Measurements from ENCODE around the gene PPP1R14B.
A peak's percentile ranks its signal among the peaks of the same experiment; 100 is the strongest.
"Not testable (repeated sequence)": the region's sequence is repeated elsewhere in the genome, so short reads cannot be mapped to it uniquely, and the experiment has no call there.

PPP1R14B gene

DNA sequence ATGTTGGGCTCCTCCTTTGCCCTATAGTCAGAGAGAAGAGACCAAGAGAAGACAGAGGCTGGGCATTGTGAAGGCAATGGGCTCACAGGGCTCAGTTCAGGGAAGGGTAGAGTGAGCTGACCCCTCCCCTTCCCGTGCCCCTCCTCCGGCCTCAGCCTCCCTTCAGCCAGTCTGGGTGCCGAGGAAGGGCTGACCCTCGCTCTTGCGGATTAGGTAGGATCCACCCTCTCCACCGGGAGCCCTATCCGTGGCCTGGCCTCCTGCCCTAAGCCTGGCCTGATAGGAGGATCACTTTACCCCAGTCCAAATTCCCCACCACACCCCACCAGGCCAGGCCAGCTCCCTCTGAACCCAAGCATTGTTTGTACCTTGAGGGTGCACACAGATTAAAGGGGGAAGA lies 1.8 kb upstream of the PPP1R14B start:
- H3K4me3 ChIP-seq (ENCODE audit: low read length): no peak overlapping the region

DNA sequence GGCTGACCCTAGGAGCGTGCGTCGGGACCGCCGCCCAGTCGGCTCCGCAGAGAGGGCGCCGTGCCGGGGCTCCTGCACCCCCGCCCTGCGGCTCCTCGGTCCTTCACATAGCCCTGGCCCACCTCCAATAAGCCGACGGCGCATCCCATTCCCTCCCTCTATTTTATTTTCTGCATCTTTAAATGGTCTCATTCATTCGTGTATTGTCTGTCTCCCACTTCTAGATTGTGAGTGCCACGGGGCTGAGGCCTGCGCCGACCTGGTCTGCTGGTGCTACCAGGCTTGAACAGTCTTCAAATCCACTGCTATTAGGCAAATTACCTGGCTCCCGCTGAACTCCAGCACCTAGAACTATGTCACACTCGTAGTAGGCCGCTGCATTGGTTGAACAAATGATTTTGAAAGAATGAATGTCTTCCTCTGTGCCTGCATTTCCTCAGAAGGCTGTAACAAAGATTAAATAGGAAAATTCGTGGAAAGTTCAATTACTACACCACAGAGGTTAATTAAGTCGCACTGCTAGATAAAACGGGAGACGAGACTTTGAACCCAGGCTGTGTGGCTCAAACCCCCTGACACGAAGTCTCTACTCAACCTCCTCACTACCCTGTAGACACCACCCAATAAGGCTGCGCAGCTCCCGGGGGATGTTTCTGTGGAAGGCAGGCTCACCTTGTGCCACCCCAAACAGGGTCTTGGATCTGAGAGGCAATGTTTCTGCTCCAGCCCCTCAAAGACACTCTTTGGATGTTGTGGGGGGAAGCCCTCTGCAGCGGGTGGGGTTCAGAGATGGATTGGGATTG lies 1.2 kb upstream of the PPP1R14B start:
- peak overlapping the region; percentile 89 for H3K4me3 ChIP-seq (ENCODE audit: low read length)
- TF ChIP-seq, protein P1, sequence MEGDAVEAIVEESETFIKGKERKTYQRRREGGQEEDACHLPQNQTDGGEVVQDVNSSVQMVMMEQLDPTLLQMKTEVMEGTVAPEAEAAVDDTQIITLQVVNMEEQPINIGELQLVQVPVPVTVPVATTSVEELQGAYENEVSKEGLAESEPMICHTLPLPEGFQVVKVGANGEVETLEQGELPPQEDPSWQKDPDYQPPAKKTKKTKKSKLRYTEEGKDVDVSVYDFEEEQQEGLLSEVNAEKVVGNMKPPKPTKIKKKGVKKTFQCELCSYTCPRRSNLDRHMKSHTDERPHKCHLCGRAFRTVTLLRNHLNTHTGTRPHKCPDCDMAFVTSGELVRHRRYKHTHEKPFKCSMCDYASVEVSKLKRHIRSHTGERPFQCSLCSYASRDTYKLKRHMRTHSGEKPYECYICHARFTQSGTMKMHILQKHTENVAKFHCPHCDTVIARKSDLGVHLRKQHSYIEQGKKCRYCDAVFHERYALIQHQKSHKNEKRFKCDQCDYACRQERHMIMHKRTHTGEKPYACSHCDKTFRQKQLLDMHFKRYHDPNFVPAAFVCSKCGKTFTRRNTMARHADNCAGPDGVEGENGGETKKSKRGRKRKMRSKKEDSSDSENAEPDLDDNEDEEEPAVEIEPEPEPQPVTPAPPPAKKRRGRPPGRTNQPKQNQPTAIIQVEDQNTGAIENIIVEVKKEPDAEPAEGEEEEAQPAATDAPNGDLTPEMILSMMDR (conservative IDR thresholded peaks at IDR 0.05; ENCODE audit: low read length): no peak
- DNase-seq (ENCODE audit: low read depth): no peak

More for the DNA sequence above, 1.8 kb upstream of the PPP1R14B start:
- no peak for DNase-seq (ENCODE audit: low read depth)
- TF ChIP-seq, protein P1 (conservative IDR thresholded peaks at IDR 0.05; ENCODE audit: low read length): no peak

DNA sequence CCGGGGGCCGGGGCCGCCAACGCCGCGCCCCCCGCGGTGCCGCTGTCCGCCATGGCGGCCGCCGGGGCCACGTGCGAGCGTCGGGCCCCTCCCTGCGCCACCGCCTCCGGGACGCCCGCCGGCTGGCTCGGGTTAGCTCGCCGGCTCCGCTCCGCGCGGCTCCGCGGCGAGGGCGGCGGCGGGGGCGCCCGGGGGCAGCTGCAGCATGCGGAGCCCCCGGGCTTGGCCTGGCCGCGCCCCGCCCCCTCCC lies 197 bp downstream of the PPP1R14B start:
- H3K4me3 ChIP-seq (ENCODE audit: low read length): peak overlapping the region; percentile 96
- not testable (repeated sequence) for DNase-seq (ENCODE audit: low read depth)

DNA sequence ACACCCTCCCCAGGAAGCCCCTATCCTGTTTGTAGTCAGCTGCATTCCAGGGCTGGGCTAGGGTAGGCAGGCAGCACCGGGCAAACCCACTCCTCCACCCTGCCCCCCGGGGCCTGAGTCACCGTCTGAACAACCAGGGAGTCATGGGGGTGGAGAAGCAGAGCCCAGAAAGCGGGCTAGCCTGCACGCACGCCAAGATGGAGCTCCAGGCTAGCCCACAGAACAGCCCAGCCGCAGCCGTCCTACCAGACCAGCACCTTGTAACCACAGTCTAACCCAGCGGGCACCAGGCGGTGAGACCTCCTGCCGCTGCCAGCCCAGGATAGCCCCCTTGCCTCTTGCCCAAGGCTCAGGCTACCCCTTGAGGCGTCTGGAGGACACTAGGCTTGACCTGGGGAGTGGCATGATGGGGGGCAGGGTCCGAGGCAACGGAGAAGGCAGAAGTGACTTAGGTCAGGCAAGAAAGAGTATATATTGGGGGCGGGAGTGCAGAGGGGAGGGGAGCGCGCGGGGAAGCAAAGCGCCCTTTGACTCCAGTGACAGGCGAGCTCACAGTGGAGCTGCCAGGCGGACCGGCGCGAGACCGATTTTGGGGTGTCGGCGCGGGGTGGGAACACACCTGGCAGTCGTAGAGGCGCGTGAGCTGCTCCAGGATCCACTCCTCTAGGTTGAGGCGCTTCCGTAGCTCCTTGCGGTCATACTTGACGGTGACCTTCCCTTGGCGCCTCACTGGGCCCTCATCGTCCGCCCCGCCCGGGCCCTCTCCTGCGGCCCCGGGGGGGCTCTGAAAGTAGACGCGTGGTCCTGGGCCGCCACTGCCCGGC lies 734 bp downstream of the PPP1R14B start:
- TF ChIP-seq, protein P1 (conservative IDR thresholded peaks at IDR 0.05; ENCODE audit: low read length): no peak
- peak overlapping the region; percentile 96 for H3K4me3 ChIP-seq (ENCODE audit: low read length)
- DNase-seq (ENCODE audit: low read depth): peak; percentile 88

DNA sequence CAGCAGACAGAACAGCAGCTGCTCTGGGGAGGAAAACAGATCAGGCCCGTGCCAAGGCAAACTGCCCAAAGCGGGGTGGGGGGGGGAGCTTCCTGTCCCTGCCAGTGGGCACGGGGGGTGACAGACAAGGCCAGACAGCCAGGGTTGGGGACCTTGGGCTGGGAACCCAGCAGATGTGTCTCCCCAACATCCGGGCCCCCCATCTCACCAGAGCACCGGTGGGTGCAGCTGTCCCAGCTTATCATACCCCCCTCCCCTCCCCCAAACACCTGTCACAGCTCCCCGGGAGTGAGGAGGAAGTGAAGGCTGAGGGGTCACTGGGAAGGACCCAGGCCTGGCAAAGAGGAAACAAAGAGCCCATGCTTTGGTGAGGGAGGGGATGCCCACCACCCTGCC lies 1.3 kb downstream of the PPP1R14B start:
- DNase-seq (ENCODE audit: low read depth): no peak
- H3K4me3 ChIP-seq (ENCODE audit: low read length): peak overlapping the region; percentile 96
- TF ChIP-seq, protein P1 (conservative IDR thresholded peaks at IDR 0.05; ENCODE audit: low read length): no peak

DNA sequence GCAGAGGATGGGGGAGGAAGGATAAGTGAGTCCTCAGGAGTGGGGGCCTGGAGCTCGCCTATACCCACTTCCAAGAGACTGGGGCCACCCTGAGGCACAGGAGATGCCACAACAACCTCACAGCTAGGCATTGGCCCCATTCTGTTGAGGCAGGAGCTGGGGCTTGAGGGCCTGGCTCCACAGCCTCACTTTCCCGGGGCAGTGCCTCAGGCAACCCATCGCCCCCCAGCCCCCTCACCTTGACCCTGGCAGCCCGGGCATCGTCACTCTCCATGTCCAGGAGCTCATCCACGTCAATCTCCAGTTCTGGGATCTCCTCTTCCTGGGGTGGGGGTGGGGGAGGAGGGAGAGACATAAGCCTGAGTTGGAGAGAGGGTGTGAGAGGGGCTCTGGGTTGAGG lies 1.8 kb downstream of the PPP1R14B start:
- TF ChIP-seq, protein P1 (conservative IDR thresholded peaks at IDR 0.05; ENCODE audit: low read length): no peak
- no peak for DNase-seq (ENCODE audit: low read depth)
- peak overlapping the region; percentile 96 for H3K4me3 ChIP-seq (ENCODE audit: low read length)

DNA sequence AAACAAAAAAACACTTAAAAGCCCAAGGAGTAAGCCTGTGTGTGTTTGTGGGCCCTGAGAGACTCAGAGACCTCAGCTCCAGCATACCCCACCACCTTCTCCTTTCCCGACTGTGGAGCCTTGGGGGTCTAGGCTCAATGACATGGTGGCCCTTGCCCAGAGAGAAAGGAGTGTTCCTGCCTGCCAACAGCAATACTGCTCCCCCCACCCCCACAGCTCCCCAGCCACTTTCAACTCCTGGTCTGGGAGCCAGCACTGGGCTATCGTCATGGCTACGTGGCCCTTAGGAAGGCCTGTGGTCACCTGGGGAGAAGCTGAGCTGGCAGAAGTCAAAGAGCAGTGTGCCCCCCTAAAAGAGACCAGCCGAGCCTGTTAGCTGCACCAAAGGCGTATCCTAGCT lies 2.6 kb downstream of the PPP1R14B start:
- H3K4me3 ChIP-seq (ENCODE audit: low read length): no peak overlapping the region
- TF ChIP-seq, protein P1 (conservative IDR thresholded peaks at IDR 0.05; ENCODE audit: low read length): no peak
- no peak for DNase-seq (ENCODE audit: low read depth)

All from AG10803 (cell line).